NCI-H2171 (cell line): ENCODE measurements around the gene PPL.
A peak's percentile ranks its signal among the peaks of the same experiment; 100 is the strongest.
"Not testable (repeated sequence)": the region's sequence is repeated elsewhere in the genome, so short reads cannot be mapped to it uniquely, and the experiment has no call there.

Source experiments
- DNase-seq: peaks from one replicate; lab custom pipeline; 2025; lab: John Stamatoyannopoulos, UW

PPL gene

GRCh38 chr16:4936991-4937781 is at the start of gene PPL:
PPL (minus strand) TSS chr16:4937148; CDS start chr16:4937045, 103 bp downstream.
- DNase-seq: no peak

- no peak for DNase-seq
These were observed 47.4 kb upstream of the PPL start for GRCh38 chr16:4984174-4984990.

- no peak for DNase-seq
These were observed 45.3 kb upstream of the PPL start for GRCh38 chr16:4982056-4982867.

GRCh38 chr16:4981473-4981872 is 44.5 kb upstream of the PPL start:
- DNase-seq: no peak

- no peak for DNase-seq
These were observed 43.7 kb upstream of the PPL start for GRCh38 chr16:4980691-4981090.

- no peak for DNase-seq
These were observed 43.0 kb upstream of the PPL start for GRCh38 chr16:4979736-4980660.

- no peak for DNase-seq
These were observed 42.2 kb upstream of the PPL start for GRCh38 chr16:4979164-4979563.

- DNase-seq: no peak
These were observed 39.7 kb upstream of the PPL start for GRCh38 chr16:4976611-4977145.

GRCh38 chr16:4976079-4976478 is 39.1 kb upstream of the PPL start:
- no peak for DNase-seq

GRCh38 chr16:4972938-4973587 is 36.1 kb upstream of the PPL start:
- no peak for DNase-seq

- no peak for DNase-seq
These were observed 33.1 kb upstream of the PPL start for GRCh38 chr16:4970010-4970409.

- DNase-seq: peak; percentile 59
These were observed 32.0 kb upstream of the PPL start for GRCh38 chr16:4968879-4969483.

- DNase-seq: not testable (repeated sequence)
These were observed 31.3 kb upstream of the PPL start for GRCh38 chr16:4968278-4968677.

- DNase-seq: no peak
These were observed 29.9 kb upstream of the PPL start for GRCh38 chr16:4966736-4967453.

GRCh38 chr16:4963527-4963926 is 26.6 kb upstream of the PPL start:
- DNase-seq: not testable (repeated sequence)

- DNase-seq: no peak
These were observed 25.8 kb upstream of the PPL start for GRCh38 chr16:4962716-4963115.

- DNase-seq: no peak
These were observed 23.6 kb upstream of the PPL start for GRCh38 chr16:4960579-4960978.

GRCh38 chr16:4958510-4959438 is 21.8 kb upstream of the PPL start:
- DNase-seq: no peak
